Small intestine (tissue), 16 donors: ENCODE results near the gene ERH. TPM values are rescaled to one million over a fixed set of nuclear protein-coding genes. Genes with fewer than 3 reads are reported as not detected.

ENCODE experiments used
- DNase-seq, 2 donors: peaks; one replicate each; pipeline versions ENCODE4 v3.0.0 to v3.0.0-alpha.2; 2013
- FAIRE-seq: peaks from 2 replicates; lab custom pipeline; 2012; peaks lifted over from hg19 to GRCh38; lab: Jason Lieb, UNC
- H3K27ac ChIP-seq, 3 donors: one replicate each; pipeline ENCODE4 v1.5.1; 2013; ENCODE audit warnings: low read length in 2 of 3, mild to moderate bottlenecking in 2 of 3, control low read depth in 1 of 3, inconsistent platforms in 1 of 3, low read depth in 1 of 3, moderate library complexity in 1 of 3
- H3K27me3 ChIP-seq, 3 donors: one replicate each; pipeline ENCODE4 v1.6.1; 2013; ENCODE audit warnings: low read length in 3 of 3, inconsistent platforms in 1 of 3; ENCODE audit not compliant: control insufficient read depth in 3 of 3, insufficient read depth in 3 of 3
- H3K36me3 ChIP-seq, 3 donors: one replicate each; pipeline ENCODE4 v1.6.1; 2013; ENCODE audit warnings: low read length in 3 of 3, inconsistent platforms in 1 of 3, low read depth in 1 of 3, mild to moderate bottlenecking in 1 of 3, moderate library complexity in 1 of 3; ENCODE audit not compliant: control insufficient read depth in 3 of 3, insufficient read depth in 2 of 3
- H3K4me1 ChIP-seq, 3 donors: one replicate each; pipeline ENCODE4 v1.6.1; 2013; ENCODE audit warnings: low read length in 2 of 3, inconsistent platforms in 1 of 3, low read depth in 1 of 3, mild to moderate bottlenecking in 1 of 3, moderate library complexity in 1 of 3; ENCODE audit not compliant: control insufficient read depth in 3 of 3, insufficient read depth in 2 of 3
- H3K4me3 ChIP-seq, 3 donors: one replicate each; pipeline ENCODE4 v1.5.1; 2013; ENCODE audit warnings: low read length in 3 of 3, control low read depth in 1 of 3, inconsistent platforms in 1 of 3, low read depth in 1 of 3, mild to moderate bottlenecking in 1 of 3, moderate library complexity in 1 of 3
- H3K9me3 ChIP-seq, 2 donors: one replicate each; pipeline ENCODE4 v1.6.1; 2013; ENCODE audit warnings: low read depth in 1 of 2, low read length in 1 of 2; ENCODE audit not compliant: control insufficient read depth in 2 of 2, insufficient read depth in 1 of 2
- WGBS, 3 donors: extraction: QIAGEN DNeasy Blood & Tissue Kit; methylation state at CpG; one replicate each; pipeline ENCODE4 v1.1.7; 2013; 5-methylcytosine and 5-hydroxymethylcytosine counted together
- long read RNA-seq, 10 donors: transcript quantifications; one replicate each; lab custom pipeline, GENCODE V29; 2026
- polyA plus RNA-seq, 4 donors: library from polyadenylated mRNA; stranded (reverse) in 3 of 4; unstranded in 1 of 4; fragments of 200-250 nt in 3 of 4; fragments of 120-200 nt in 1 of 4; gene quantifications; one replicate each; pipeline versions ENCODE4 v1.2.1 to v1.2.3, GENCODE V29; 2013
- donor health status: healthy with polysubstance abuse.
- donor health status: control.
- donor health status: control.
- donor health status: Bipolar disorder and iron deficiency.
- donor health status: healthy.

ERH gene
- 100 to 1,000 TPM; 131 to 207 (median 141) TPM for polyA plus RNA-seq
- long read RNA-seq, donor 1: 0 reads
- long read RNA-seq, donor 2, transcript ERH-203 (4 exons, 1,124 nt): major isoform, 85 of 87 reads
- long read RNA-seq, donor 2, partial matches to known transcripts: 0 of 87 reads
- long read RNA-seq, donor 2, other reads (novel, unspliced or antisense): 0 of 87 reads
- long read RNA-seq, donor 3, transcript ERH-203 (4 exons, 1,124 nt): major isoform, 112 of 129 reads
- long read RNA-seq, donor 3, partial matches to known transcripts: 14 of 129 reads
- long read RNA-seq, donor 3, other reads (novel, unspliced or antisense): 0 of 129 reads
- long read RNA-seq, donor 4, transcript ERH-203 (4 exons, 1,124 nt): major isoform, 6 of 8 reads
- long read RNA-seq, donor 4, partial matches to known transcripts: 0 of 8 reads
- long read RNA-seq, donor 4, other reads (novel, unspliced or antisense): 0 of 8 reads
- long read RNA-seq, donor 5, transcript ERH-203 (4 exons, 1,124 nt): major isoform, 35 of 43 reads
- long read RNA-seq, donor 5, partial matches to known transcripts: 6 of 43 reads
- long read RNA-seq, donor 5, other reads (novel, unspliced or antisense): 0 of 43 reads
- long read RNA-seq, donor 6, transcript ERH-203 (4 exons, 1,124 nt): major isoform, 107 of 110 reads
- long read RNA-seq, donor 6, partial matches to known transcripts: 0 of 110 reads
- long read RNA-seq, donor 6, other reads (novel, unspliced or antisense): 0 of 110 reads
- long read RNA-seq, donor 7: 0 reads
- long read RNA-seq, donor 8, transcript ERH-203 (4 exons, 1,124 nt): major isoform, 21 of 21 reads
- long read RNA-seq, donor 8, partial matches to known transcripts: 0 of 21 reads
- long read RNA-seq, donor 8, other reads (novel, unspliced or antisense): 0 of 21 reads
- long read RNA-seq, donor 9, transcript ERH-203 (4 exons, 1,124 nt): major isoform, 18 of 19 reads
- long read RNA-seq, donor 9, partial matches to known transcripts: 0 of 19 reads
- long read RNA-seq, donor 9, other reads (novel, unspliced or antisense): 0 of 19 reads
- long read RNA-seq, donor 10, transcript ERH-202 (3 exons, 586 nt): minor isoform, 13 of 210 reads
- long read RNA-seq, donor 10, transcript ERH-203 (4 exons, 1,124 nt): major isoform, 191 of 210 reads
- long read RNA-seq, donor 10, partial matches to known transcripts: 6 of 210 reads
- long read RNA-seq, donor 10, other reads (novel, unspliced or antisense): 0 of 210 reads

- peaks cover 5 to 24% (median 11%) of the 10 kb centered on the region in 3 donors for H3K4me1 ChIP-seq
- peaks cover 5 to 17% (median 12%) of the 10 kb centered on the region in 3 donors for H3K36me3 ChIP-seq
- DNase-seq (peak; percentile 98 to 99), FAIRE-seq (no peak)
- H3K27ac ChIP-seq: peak within 1 kb of the TSS; percentile 72 to 92 (median 85)
- H3K27me3 ChIP-seq: no peaks in the 10 kb centered on the region
- 0% methylated on average over 52 to 53 of the region's 53 CpGs for WGBS, 3 donors
- no peaks in the 10 kb centered on the region for H3K9me3 ChIP-seq
- H3K4me3 ChIP-seq: peak within 1 kb of the TSS; percentile 79 to 95 (median 93)
Observed at GRCh38 chr14:69398053-69398817, at the start of gene ERH, which contains the start of gene SLC39A9. TSS of gene ERH (minus strand) at chr14:69398299. CDS start at chr14:69398233, 66 bp downstream. TSS of gene SLC39A9 (plus strand) at chr14:69398692. CDS start at chr14:69399370, 678 bp downstream.

DNA sequence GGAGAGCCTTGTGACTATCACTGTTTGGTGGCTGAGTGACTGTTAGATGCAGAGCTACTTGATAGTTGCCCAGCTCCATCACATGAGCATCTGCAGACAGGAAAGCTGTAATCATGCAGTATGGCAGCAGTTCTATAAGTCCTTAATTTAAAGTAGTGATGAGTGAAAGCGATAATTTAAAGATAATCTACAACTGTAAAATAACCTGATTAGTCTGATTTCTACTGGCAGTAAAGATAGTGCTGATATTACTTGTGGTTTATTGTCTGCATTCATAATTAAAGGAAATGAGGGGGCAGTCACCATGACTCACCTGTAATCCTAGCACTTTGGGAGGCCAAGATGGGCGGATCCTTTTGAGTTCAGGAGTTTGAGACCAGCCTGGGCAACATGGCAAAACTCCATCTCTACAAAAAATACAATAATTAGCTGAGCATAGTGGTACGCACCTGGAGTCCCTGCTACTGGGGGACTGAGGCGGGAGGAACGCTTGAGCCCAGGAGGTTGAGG is 45.3 kb upstream of the ERH start:
- Histone ChIP-seq H3K4me3 (no peak overlapping the region), H3K27ac (no peak overlapping the region), H3K36me3 (peaks cover 0 to 24% (median 6%) of the 10 kb centered on the region in 3 donors), H3K4me1 (no peaks in the 10 kb centered on the region), H3K27me3 (no peaks in the 10 kb centered on the region), H3K9me3 (no peaks in the 10 kb centered on the region)
- no peak for FAIRE-seq
- 91 to 97% (median 96%) methylated on average over 5 of the region's 5 CpGs for WGBS, 3 donors
- DNase-seq: no peak

DNA sequence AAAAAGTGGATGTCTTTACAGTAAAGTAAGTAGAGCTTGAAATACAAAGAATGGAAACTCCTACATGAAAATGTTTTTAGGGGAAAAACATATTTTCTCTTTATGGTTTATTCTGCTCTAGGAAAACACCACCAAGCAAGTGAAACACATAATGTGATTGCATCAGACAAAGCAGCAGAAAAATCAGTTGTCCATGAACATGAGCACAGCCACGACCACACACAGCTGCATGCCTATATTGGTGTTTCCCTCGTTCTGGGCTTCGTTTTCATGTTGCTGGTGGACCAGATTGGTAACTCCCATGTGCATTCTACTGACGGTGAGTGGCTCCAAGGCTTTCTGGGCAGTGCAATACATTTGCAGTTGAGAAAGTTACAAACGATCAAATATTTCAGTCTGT is 43.8 kb upstream of the ERH start:
- Histone ChIP-seq H3K4me1 (no peaks in the 10 kb centered on the region), H3K27me3 (no peaks in the 10 kb centered on the region), H3K4me3 (no peak overlapping the region), H3K36me3 (peaks cover 0 to 19% (median 6%) of the 10 kb centered on the region in 3 donors), H3K9me3 (no peaks in the 10 kb centered on the region), H3K27ac (no peak overlapping the region)
- 87 to 89% (median 87%) methylated on average over 5 of the region's 5 CpGs for WGBS, 3 donors
- FAIRE-seq: no peak
- no peak for DNase-seq

DNA sequence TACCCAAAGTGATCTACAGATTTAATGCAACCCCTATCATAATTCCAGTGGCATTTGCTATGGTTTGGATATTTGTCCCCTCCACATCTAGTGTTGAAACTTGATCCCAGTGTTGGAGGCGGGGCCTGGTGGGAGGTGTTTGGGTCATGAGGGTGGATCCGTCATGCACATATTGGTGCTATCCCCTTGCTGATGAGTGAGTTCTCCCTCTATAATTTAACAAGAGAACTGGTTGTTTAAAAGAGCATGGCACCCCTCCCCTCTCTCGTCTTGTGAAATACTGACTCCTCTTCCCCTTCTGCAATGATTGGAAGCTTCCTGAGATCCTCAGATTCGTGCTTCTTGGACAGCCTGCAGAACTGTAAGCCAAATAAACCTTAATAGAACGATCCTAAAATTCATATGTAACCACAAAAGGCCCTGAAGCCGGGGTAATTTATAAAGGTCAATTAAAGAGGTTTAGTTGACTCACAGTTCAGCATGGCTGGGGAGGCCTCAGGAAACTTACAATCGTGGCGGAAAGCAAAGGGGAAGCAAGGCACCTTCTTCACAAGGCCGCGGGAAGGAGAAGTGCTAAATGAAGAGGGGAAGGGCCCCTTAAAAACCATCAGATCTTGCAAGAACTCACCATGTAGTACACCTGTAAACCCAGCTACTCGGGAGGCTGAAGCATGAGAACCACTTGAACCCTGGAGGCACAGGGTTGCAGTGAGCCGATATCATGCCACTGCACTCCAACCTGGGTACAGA is 41.6 kb upstream of the ERH start:
- FAIRE-seq (no peak), DNase-seq (no peak)
- H3K9me3 ChIP-seq: no peaks in the 10 kb centered on the region
- peaks cover 0 to 16% (median 6%) of the 10 kb centered on the region in 3 donors for H3K36me3 ChIP-seq
- H3K27ac ChIP-seq: no peak overlapping the region
- H3K27me3 ChIP-seq: no peaks in the 10 kb centered on the region
- WGBS, 3 donors: 91 to 94% (median 92%) methylated on average over 12 of the region's 12 CpGs
- H3K4me3 ChIP-seq: no peak overlapping the region
- no peaks in the 10 kb centered on the region for H3K4me1 ChIP-seq

DNA sequence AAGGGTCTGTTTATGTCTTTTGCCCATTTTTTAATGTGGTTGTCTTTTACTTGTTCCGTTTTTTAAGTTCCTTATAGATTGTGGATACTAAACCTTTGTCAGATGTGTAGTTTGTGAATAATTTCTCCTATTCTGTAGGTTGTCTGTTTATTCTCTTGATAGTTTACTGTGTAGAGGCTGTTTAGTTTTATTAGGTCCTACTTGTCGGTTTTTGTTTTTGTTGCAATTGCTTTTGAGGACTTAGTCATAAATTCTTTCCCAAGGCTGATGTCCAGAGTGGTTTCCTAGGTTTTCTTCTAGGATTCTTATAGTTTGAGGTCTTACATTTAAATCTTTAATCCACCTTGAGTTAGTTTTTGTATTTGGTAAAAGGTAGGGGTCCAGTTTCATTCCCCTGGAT is 34.3 kb upstream of the ERH start:
- FAIRE-seq: no peak
- Histone ChIP-seq H3K36me3 (peaks cover 0 to 6% (median 6%) of the 10 kb centered on the region in 3 donors), H3K27ac (no peak overlapping the region), H3K4me1 (no peaks in the 10 kb centered on the region), H3K27me3 (no peaks in the 10 kb centered on the region), H3K4me3 (no peak overlapping the region), H3K9me3 (peaks cover 0 to 3% of the 10 kb centered on the region in 2 donors)
- DNase-seq: no peak
- 92 to 96% (median 95%) methylated on average over 2 of the region's 2 CpGs for WGBS, 3 donors

DNA sequence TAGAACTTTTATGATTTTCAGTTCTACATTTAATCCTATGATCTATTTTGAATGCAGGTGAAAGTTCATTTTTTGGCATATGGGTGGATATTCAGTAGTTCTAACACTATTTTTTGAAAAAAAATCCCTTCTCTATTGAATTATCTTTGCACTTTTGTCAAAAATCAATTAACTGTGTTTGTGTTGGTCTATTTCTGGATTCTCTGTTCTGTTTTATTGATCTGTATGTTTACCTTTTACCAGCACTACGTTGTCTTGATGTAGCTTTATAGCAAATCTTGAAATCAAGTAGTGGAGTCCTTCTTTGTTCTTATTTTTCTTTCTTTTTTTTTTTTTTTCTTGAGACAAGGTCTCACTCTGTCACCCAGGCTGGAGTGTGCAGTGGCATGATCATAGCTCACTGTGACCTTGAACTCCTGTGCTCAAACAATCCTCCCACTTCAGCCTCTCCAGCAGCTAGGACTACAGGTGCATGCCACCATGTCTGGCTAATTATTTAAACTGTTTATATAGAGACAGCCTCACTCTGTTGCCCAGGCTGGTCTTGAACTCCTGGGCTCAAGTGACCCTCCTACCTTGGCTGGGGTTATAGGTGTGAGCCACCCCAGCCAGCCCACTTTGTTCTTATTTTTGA is 32.3 kb upstream of the ERH start:
- H3K4me1 ChIP-seq: no peaks in the 10 kb centered on the region
- H3K36me3 ChIP-seq: peaks cover 3 to 21% (median 8%) of the 10 kb centered on the region in 3 donors
- H3K27me3 ChIP-seq: no peaks in the 10 kb centered on the region
- no peak for DNase-seq
- peak; percentile 15 for FAIRE-seq
- H3K9me3 ChIP-seq: peaks cover 0 to 3% of the 10 kb centered on the region in 2 donors
- WGBS, 3 donors: 74 to 81% (median 78%) methylated on average over 1 of the region's 1 CpG
- no peak overlapping the region for H3K27ac ChIP-seq
- H3K4me3 ChIP-seq: no peak overlapping the region

DNA sequence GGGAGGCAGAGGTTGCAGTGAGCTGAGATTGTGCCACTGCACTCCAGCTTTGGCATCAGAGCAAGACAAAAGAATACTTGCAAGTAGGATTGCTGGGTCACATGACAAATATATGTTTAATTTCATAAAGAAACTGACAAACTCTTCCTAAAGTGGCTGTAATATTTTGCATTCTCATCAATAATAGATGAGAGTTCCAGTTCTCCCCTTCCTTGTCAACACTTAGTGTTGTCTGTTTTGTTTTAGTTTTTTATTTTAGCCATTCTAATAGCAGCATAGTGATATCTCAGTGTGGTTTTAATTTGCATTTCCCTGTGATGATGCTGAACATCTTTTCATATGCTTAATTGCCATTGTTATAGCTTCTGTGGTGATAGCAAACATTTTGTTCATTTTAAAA is 31.5 kb upstream of the ERH start:
- no peak overlapping the region for H3K4me3 ChIP-seq
- no peak overlapping the region for H3K27ac ChIP-seq
- peaks cover 3 to 21% (median 8%) of the 10 kb centered on the region in 3 donors for H3K36me3 ChIP-seq
- H3K4me1 ChIP-seq: no peaks in the 10 kb centered on the region
- peaks cover 0 to 3% of the 10 kb centered on the region in 2 donors for H3K9me3 ChIP-seq
- no peak for FAIRE-seq
- no peak for DNase-seq
- no peaks in the 10 kb centered on the region for H3K27me3 ChIP-seq
